NCI-H510A (cell line): ENCODE results near the gene C10orf67.

Experiments
- DNase-seq: peaks from one replicate; lab custom pipeline; 2025; lab: John Stamatoyannopoulos, UW

The C10orf67 gene

GRCh38 chr10:23197416-23197861, 147.2 kb downstream of the C10orf67 start:
- no peak for DNase-seq

GRCh38 chr10:23196915-23197314, 147.7 kb downstream of the C10orf67 start:
- no peak for DNase-seq

- DNase-seq, result no peak
These were observed 148.6 kb downstream of the C10orf67 start for GRCh38 chr10:23195846-23196600.

DNA sequence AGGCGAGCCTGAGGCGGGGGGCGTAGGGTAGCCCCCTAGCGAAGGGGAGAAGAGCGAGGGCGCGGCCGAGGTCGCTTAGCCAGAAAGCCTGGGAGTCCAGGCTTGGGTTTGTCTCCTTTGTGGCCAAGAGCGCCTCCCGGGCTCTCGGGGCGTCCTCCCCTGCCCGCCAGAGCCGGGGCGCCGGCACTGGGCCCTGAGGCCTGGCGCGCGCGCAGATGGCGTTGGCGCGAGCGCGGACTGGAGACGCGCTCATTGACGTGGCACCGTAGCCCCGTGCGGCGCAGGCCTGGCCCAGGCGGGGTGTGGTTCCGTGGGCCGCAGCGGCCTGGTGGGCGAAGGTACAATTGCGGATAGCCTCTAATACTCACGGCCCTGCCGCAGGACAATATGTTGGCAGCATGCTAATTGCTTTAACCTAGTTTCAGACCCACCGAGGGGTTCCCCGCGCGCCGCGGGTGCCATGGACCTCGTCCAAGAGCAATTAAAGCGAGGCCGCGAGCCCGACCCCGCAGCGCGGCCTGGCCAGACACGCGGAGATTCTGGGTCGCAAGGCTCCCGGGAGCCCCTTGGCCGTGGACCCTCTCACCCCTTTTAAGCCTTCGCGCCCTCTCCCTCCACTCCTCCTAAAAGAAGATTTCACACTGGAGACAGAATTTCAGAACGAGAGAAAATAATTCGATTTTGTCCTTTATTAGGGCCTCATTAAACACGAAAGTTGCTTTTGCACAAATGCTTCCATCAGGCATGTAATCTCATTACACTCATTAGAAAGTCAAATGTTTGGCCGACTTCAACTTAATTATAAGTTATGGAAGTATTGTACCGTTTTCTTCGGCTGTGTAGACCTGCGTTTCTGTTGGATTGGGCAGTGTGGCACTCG, 149.4 kb downstream of the C10orf67 start:
- no peak for DNase-seq

GRCh38 chr10:23194471-23194965, 150.1 kb downstream of the C10orf67 start:
- no peak for DNase-seq

DNA sequence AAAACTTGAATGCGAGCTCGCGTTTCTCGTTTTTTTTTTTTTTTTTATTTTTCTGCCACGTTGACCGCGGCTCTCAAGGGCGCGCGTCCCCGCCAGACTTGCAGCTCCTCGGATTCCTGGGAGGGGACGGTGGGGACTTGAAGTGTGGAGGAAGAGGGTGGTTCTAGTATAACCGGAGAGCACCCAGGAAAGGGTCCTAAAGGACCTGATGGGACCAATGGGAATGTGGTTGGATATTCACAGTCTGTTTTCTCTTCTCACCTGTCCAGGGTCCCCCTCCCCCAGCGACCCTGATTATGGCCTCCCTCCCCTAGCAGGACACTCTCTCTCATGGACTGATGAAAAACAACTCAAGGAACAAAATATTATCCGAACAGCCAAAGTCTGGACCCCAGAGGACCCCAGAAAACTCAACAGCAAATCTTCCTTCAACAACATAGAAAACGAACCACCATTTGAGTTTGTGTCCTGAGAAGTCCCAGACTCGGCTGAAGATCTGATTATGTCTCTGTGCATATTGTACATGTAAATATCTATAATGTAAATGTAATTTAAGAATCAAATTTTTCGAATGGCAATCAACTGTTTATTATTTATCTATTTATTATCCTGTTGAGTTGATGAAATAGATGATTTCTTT, 151.0 kb downstream of the C10orf67 start:
- DNase-seq, result no peak

DNA sequence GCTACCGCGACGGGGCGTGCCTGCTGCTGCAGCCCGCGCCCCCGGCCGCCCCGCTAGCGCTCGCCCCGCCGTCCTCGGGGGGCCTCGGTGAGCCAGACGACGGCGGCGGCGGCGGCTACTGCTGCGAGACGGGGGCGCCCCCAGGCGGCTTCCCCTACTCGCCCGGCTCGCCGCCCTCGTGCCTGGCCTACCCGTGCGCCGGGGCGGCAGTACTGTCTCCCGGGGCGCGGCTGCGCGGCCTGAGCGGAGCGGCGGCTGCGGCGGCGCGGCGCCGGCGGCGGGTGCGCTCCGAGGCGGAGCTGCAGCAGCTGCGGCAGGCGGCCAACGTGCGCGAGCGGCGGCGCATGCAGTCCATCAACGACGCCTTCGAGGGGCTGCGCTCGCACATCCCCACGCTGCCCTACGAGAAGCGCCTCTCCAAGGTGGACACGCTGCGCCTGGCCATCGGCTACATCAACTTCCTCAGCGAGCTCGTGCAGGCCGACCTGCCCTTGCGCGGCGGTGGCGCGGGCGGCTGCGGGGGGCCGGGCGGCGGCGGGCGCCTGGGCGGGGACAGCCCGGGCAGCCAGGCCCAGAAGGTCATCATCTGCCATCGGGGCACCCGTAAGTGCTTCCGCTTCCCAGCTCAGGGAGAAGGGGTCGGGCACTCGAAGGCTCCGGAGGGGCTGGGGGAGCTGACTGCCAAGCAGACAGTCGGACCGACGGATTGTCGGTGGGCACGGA, 151.7 kb downstream of the C10orf67 start:
- DNase-seq, result no peak

DNA sequence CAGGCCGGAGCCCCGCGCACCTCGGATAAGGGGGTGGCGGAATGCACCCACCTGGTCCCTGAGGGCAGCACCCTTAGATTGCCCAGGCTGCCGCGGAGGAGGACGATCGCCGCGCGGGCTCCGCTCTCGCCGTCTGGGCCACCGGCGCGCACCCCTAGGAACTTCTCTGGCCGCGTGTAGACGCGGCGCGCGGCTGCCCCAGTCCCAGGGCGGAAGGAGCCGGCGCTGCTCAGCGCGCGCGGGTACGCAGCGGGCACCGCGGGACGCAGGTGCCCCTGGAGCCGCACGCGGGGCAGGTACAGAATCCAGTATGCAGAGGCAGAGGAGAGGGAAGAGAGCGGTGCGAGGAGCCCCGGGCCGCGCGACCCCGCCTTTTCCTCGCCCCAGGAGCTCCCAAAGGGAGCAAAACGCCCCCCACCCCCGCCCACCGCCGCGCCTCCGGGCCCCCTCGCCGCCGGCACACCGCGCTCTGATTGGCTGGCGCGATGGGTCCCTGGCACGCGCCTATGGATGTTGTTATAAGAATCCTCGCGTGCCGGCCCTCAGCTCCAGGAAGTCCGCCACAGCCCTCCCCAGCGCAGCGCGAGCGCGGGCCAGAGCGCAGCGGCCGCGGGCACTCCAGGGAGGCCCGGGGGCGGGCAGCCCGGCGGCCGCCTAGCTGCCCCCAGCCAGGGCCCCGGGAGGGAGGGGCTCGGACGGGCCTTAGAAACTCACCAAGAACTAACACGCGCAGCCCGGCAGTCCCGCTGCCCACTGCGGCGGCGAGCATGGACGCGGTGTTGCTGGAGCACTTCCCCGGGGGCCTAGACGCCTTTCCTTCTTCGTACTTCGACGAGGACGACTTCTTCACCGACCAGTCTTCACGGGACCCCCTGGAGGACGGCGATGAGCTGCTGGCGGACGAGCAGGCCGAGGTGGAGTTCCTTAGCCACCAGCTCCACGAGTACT, 152.6 kb downstream of the C10orf67 start, which contains the start of gene PTF1A:
Gene PTF1A, plus strand, starts transcription at position 549 of the 948 bp plus-strand sequence. Its CDS starts 219 bp downstream, at position 768.
- DNase-seq, result no peak

DNA sequence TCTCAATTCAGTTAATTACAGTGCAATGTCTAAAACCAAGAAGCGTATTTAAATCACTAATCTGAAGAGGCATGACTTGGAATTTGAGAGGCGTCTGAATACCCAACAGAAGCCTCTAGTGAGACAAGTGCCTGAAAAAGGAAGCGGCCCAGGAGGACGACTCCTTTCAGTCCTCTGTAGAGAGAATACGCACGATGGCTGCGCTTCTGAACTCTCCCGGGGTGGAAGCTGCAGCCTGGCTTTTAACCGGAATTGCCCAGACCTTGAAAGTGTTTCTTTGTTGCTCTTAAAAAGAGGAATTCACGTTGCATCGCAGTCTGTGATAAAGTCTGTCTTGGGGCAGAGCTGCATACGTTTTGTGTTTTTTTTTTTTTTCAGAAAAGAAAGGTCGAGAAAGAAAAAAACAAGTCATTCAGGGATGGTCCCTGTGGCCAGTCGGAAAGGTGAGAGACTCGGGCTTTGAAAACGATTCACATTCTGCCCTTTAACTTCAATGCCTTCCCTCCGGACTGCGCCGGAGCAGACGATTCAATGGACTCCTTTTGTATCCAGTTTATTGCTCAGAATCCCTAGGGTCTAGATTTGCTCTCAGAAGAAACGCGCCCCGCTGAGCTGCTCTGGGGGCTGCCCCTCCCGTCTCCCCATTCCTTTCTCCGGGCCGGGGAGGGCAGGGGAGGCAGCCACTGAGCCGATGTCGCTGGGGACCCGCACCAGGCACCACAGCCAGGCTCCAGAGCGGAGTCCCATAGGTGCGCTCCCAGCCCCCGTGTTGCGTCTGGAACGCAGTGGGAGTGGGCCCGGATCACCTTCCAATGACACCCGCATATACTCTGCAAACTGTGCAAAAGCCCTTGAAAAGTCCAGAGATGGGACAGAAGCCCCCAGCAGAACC, 153.5 kb downstream of the C10orf67 start:
- DNase-seq, result no peak

GRCh38 chr10:23189024-23189423, 155.6 kb downstream of the C10orf67 start:
- DNase-seq, result no peak

GRCh38 chr10:23187155-23187554, 157.4 kb downstream of the C10orf67 start:
- no peak for DNase-seq

DNA sequence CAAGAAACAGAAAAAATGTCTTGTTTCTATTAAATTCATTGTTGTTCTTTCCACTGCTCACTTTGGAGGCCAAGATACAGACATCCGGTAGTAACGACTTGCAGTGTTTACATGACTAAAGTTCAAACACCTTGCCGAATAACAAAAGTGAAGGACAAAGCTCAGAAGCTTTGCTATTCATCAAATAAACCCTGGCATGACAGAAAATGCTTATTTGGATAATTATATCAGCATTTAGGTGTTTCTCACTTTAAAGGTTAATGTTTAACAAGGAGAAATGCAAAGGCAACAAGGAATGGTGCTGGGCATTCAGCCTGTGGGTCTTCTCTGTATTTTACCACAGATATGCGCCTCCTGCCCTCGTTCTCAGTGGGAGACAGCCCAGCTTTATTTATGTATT, 157.9 kb downstream of the C10orf67 start:
- DNase-seq, result no peak

DNA sequence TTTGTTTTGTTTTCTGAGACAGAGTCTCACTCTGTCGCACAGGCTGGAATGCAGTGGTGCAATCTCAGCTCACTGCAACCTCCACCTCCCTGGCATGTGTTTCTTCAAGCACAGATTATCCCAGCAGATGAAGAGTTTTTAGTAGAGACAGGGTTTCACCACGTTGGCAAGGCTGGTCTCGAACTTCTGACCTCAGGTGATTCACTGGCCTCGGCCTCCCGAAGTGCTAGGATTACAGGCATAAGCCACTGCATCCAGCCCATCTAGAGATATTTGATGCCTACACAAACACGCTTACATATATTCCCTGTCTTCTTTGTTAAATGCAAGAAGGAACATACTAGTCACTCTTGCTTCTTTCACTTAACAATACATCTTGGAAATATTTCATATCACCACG, 158.4 kb downstream of the C10orf67 start:
- no peak for DNase-seq

DNA sequence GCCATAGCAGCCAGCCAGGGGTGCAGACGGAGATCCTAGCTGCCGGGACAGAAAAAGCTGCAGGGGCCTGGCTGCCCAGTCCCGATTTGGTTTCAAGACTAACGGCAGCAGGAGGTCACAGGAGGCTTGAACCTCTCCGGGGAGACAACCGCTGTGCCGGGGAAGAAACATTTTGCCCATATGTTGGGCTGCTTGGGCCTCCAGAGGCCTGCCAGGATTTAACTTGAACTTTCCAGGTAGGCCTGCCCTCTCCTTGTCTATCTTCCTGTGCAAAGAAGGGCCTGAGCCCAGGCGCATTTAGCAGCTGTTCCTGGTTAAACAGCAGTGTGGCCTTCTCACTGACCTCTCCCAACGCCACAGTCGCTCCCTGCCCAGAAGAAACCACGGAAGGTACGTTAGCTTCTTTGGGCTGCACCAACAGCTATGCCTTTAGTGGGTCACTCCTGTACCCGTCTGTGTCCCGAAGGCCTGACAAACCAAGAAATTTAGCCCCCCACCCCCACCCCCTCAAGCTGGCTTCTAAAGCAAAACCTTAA, 169.6 kb downstream of the C10orf67 start:
- DNase-seq, result no peak

DNA sequence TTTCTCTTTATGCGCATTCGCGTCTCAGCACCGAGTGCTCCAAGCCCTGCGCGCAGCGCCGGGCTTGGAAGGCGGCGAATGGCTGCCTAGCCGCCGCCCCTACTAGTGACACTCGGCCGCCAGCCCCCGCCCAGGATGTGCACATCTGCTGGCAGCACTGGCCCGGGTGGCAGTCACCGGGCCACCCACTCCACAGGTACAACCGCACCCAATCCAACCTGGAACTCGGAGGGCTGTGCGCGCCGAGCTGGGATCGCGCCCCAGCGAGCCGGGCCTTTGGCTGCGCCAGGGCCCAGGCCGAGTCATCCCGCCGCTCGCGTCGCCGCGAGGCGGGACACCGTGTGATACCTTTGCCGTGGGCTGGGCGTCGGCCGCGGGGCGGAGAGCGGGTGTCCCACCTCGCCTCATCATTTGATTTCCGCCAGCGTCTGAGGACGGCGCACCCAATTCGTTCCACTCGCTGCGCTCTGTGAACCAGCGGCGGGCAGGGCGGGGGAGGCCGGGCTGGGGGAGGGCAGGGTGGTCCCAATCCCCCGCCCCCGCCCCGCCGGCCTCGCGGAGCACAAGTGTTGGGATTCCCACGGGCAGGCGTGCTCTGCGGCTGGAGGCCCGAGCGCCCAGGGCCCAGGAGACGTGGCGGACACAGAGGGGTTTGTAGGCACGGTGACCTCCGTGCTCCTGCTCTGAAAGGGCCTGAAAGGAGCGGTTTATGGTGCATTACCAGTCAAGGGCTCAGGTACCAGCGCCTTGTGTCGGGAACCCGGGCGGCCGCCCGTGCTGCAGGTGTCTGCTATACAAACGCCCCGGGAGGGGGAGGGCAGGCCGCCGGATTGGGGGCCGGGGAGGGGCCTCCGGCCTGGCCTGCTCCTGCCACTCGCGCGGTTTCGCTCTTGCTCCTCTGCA, 170.3 kb downstream of the C10orf67 start:
- no peak for DNase-seq

- DNase-seq, result no peak
These were observed 171.2 kb downstream of the C10orf67 start for GRCh38 chr10:23173214-23174073.
